Measurements from ENCODE around the gene MFNG.

DNA sequence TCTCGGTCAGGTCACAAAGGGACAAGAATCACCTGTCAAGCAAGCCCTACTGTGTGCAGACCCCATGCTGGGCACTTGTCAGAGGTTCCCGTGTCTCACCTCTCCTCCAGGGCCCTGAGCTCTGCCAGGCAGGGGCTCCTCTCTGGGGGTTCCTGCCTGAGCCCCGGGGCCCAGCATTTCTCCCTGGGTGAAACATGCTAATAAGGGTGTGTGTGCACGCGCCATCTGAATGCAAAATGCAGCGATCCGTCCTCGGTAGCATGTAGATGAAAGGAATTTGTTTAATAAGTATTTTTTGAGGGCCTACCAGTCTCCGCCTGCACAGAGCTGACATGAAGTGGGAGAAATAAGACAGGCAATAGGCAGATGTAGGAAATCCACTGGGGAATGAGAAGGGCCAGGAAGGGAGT is 64.7 kb downstream of the MFNG start:
- TF ChIP-seq, protein P1, sequence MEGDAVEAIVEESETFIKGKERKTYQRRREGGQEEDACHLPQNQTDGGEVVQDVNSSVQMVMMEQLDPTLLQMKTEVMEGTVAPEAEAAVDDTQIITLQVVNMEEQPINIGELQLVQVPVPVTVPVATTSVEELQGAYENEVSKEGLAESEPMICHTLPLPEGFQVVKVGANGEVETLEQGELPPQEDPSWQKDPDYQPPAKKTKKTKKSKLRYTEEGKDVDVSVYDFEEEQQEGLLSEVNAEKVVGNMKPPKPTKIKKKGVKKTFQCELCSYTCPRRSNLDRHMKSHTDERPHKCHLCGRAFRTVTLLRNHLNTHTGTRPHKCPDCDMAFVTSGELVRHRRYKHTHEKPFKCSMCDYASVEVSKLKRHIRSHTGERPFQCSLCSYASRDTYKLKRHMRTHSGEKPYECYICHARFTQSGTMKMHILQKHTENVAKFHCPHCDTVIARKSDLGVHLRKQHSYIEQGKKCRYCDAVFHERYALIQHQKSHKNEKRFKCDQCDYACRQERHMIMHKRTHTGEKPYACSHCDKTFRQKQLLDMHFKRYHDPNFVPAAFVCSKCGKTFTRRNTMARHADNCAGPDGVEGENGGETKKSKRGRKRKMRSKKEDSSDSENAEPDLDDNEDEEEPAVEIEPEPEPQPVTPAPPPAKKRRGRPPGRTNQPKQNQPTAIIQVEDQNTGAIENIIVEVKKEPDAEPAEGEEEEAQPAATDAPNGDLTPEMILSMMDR (IDR thresholded peaks at IDR 0.05), result no peak
- TF ChIP-seq EP300 (IDR thresholded peaks at IDR 0.05) (no peak), POLR2A (IDR thresholded peaks at IDR 0.05) (no peak)
